ENCODE data around the gene PTPN1. TPM values are rescaled to one million over a fixed set of nuclear protein-coding genes. Genes with fewer than 3 reads are reported as not detected.

The PTPN1 gene
- total and polyA plus RNA-seq, 10 of the 15 experiments (the other 5 are each of a cell fraction or from before 2014, with no cell fraction given) = 15.9 to 74.7 (median 43.9) TPM

DNA sequence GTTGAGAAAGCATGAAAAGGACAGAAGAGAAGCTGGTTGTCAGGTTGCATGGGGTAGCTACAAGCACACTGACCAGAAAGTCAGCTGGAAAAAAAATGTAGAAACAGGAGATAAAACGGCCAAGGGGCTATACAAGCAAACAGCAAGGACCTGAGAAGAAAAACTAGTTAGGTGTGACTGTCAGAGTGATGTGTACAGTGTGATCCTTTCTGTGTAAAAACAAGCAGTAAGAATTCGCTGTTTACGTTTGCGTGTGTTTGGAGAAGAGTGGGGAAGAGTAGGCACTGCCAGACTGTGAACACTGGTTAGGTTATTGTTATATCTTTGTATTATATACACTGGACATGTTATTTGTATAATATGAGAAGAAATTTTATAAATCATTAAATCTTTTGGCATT lies 28.1 kb downstream of the PTPN1 start:
- Histone ChIP-seq H2AFZ (ENCODE audit: control insufficient read depth, low read depth, low read length) (no peak overlapping the region), H3K79me2 (ENCODE audit: control insufficient read depth, insufficient read depth, low read length) (peaks cover 90% of the 10 kb centered on the region), H3K4me1 (ENCODE audit: control insufficient read depth, insufficient read depth, low read length) (peaks cover 46% of the 10 kb centered on the region), H3K27ac (ENCODE audit: control insufficient read depth, insufficient read depth) (peak overlapping the region; percentile 54), H3K36me3 (ENCODE audit: control insufficient read depth in 2 of 2, insufficient read depth in 2 of 2, low read length in 1 of 2) (peaks cover 3% of the 10 kb centered on the region in 2 experiments; a peak in 3 of 4 replicates), H3K27me3 (replicated peaks in 1 of 2; ENCODE audit: control insufficient read depth in 2 of 2, insufficient read depth in 2 of 2, low read length in 1 of 2) (no peaks in the 10 kb centered on the region), H3K4me3 (no peak overlapping the region), H4K20me1 (ENCODE audit: control insufficient read depth, insufficient read depth) (no peaks in the 10 kb centered on the region), H3K4me2 (ENCODE audit: control insufficient read depth, insufficient read depth) (peak overlapping the region; percentile 59), H3K9ac (ENCODE audit: control insufficient read depth, insufficient read depth, low read length) (no peak overlapping the region), H3K9me3 (replicated peaks; ENCODE audit: control insufficient read depth, insufficient read depth, low read length) (peaks cover 13% of the 10 kb centered on the region; the same call in 2 of the 3 replicates)
- TF ChIP-seq EP300 (IDR thresholded peaks at IDR 0.05; ENCODE audit: borderline replicate concordance in 1 of 2, control insufficient read depth in 1 of 2, low read depth in 2 of 2, low read length in 2 of 2) (no peak), GABPA (IDR thresholded peaks at IDR 0.05; ENCODE audit: low read depth) (no peak)
- TF ChIP-seq, protein P1, sequence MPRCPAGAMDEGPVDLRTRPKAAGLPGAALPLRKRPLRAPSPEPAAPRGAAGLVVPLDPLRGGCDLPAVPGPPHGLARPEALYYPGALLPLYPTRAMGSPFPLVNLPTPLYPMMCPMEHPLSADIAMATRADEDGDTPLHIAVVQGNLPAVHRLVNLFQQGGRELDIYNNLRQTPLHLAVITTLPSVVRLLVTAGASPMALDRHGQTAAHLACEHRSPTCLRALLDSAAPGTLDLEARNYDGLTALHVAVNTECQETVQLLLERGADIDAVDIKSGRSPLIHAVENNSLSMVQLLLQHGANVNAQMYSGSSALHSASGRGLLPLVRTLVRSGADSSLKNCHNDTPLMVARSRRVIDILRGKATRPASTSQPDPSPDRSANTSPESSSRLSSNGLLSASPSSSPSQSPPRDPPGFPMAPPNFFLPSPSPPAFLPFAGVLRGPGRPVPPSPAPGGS (IDR thresholded peaks at IDR 0.05; ENCODE audit: borderline replicate concordance, insufficient read depth, low read depth, low read length, poor library complexity, severe bottlenecking) = no peak
- TSS peak; percentile 13 for BruUV-seq (replicated peaks)
- FAIRE-seq = no peak
- ATAC-seq = peak; percentile 5
- ChIA-PET RAD21 (ENCODE audit: unreplicated experiment) (interaction anchor here (0.5 to 2.5 kb wide), 8 partner anchors 10 to 1258 kb away, joined by 3 to 10 read pairs (median 4); no protein-coding TSS in a partner anchor), CTCF (interaction anchor here (0.9 to 2.6 kb wide), 8 partner anchors 9 to 256 kb away, joined by 3 to 8 read pairs (median 3); no protein-coding TSS in a partner anchor), POLR2A (interaction anchor here (0.9 to 3.1 kb wide), 8 partner anchors 9 to 26 kb away, joined by 3 to 13 read pairs (median 7); no protein-coding TSS in a partner anchor), SMC1A (ENCODE audit: uncharacterized antibody, unreplicated experiment) (interaction anchor here (0.9 to 95.1 kb wide), 3 partner anchors 8 to 440 kb away, joined by 3 to 2799 read pairs (median 2799); partner anchors contain the start of gene PTPN1)
- in situ Hi-C loops (cut with MboI) (no loop called here), intact Hi-C loops (cut with micrococcal nuclease; ENCODE audit: unreplicated experiment) (no loop called here)
- no peak for DNase-seq (ENCODE audit: low read depth, low spot score)
- 20% methylated on average over 4 of the region's 4 CpGs for WGBS (ENCODE audit: insufficient coverage, insufficient replicate concordance, low lambda C conversion rate, missing lambda C conversion rate)

Measured in GM12878 (cell line).